ENCODE measurements around the gene PDSS2.

PDSS2 gene

DNA sequence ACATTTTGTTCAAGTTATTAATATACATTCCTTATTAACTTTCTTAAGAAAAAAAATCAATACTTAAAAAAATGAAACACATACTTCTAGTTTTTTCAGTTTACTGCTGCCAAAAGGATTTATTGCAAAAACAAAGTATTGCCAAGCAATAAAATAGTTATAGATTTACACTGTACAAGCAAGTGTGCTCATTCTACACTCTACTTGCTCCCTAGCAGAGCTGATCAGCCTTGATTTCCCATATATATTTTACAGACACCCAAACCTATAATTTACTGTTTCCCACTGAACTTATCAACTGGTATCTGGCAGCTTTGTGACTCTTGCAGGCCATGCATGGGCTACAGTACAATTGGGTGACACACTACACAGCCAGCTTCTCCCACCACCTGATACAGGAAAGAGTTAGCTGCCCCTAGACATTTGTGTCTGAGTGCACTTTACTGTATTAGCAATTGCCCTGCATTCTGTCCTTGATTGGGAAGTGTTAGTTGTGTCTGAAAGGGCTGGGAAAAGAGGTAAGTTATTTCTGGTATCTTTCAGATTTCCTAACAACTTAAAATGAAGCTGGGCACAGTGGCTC, 188.1 kb downstream of the PDSS2 start:
- DNase-seq (ENCODE audit: low read depth in 2 of 2) = no peak

DNA sequence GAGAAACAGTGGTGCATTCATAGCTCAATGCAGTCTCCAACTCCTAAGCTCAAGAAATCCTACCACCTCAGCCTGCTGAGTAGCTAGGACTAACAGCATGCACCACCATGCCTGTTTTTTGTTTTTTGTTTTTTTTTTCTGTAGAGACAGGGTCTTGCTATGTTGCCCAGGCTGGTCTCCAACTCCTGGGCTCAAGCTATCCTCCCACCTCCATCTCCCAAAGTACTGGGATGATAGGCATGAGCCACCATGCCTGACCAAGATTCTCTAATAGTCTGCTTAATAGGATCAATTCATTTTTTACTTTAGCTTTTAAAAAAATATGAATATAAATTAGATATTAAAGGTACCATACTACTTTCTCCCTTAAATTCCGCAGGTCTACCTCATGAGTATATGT, 191.7 kb downstream of the PDSS2 start:
- DNase-seq (ENCODE audit: low read depth in 2 of 2) = no peak

DNA sequence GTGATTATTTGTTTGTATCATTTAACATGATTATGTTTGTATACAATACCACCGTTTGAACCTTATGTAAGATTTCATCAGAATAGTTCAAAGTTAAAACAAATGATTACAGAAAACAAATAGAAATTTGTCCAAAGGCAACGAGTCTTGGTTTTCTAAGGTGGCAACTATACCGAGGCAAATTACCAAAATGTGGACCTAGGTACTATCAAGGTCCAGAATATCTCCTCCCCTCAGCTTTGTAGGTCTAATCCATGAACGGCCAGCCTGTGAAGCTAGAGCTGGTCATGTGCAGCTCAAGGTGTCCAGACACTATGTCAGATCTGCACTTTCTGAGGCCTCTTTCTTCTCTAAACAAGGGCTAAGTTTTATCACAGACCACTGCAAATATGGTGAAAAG, 192.4 kb downstream of the PDSS2 start:
- DNase-seq (ENCODE audit: low read depth in 2 of 2) = no peak

DNA sequence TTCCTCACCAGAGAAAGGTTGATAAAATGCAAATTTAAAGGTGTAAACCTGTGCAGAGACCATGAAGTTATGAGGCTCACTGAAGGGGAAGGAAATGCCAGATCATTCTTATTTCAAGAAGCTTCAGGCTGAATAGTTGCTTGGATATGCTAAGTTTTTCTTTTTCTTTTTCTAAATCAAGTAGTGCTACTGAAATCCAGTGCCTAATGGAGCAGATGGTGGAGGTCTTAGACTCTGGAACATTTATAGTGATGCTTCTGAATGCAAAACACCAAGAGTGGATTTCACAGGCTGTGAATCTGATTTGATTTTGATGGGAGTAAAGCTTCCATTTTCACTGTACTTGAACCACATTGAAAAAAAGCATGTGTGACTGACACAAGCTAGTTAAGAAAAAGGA, 192.8 kb downstream of the PDSS2 start:
- no peak for DNase-seq (ENCODE audit: low read depth in 2 of 2)

DNA sequence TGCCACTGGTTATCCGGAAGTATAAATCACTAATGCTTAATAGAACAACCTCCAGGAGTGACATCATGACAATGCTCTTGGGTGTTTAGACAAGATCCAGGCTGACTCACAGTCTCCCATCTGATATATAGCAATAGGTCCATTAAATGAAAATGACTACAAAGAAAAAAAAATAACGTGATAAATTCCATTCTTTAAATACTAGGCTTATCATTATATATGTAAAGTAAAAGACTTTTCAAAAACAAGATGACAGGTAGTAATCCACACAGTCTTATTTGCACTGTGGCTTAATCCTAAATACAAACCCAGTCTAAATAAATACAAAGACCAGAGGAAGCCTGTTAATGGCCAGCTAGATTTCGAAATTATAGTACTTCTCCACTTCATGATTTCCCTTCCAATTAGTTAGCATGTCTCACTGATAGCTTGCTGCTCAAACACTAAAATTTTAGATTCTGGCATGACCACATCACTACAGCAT, 195.0 kb downstream of the PDSS2 start:
- DNase-seq (ENCODE audit: low read depth in 2 of 2) = no peak

DNA sequence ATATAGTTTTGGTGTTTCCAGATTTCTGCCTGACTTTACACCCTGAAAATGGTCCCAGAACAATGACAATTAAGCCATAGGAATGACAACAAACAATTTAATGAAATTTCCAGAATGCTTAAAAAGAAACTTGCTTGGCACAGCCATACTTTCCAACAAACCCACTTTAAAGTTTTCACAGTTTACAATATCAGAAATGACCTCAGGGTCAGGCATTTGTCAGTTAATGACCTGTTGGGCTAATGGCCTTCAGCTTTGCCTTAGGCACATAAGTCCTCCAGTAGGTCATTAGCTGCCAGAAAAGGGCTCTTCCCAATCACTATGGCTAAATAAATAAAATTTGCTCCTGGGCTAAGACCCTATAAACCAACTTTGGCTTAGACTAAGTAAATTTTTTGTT, 199.4 kb downstream of the PDSS2 start:
- no peak for DNase-seq (ENCODE audit: low read depth in 2 of 2)

DNA sequence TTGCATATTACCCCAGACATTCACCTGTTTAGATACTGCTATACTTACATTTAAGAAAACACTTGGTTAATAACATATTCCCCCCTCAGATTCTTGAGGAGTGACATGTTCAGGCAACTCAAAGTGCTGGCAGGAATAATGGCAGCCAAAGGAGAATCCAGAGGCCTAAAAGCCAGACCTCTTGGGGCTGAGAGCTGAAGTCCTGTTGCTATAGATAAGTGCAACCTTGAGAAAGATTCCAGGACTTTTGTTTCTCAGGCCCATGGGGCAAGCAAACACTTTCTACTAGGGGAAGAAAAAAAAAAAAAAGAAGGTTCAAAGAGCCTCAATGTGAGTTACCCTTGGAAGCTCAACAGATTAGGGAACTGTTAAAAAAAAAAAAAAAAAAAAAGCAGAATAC, 211.2 kb downstream of the PDSS2 start:
- no peak for DNase-seq (ENCODE audit: low read depth in 2 of 2)

DNA sequence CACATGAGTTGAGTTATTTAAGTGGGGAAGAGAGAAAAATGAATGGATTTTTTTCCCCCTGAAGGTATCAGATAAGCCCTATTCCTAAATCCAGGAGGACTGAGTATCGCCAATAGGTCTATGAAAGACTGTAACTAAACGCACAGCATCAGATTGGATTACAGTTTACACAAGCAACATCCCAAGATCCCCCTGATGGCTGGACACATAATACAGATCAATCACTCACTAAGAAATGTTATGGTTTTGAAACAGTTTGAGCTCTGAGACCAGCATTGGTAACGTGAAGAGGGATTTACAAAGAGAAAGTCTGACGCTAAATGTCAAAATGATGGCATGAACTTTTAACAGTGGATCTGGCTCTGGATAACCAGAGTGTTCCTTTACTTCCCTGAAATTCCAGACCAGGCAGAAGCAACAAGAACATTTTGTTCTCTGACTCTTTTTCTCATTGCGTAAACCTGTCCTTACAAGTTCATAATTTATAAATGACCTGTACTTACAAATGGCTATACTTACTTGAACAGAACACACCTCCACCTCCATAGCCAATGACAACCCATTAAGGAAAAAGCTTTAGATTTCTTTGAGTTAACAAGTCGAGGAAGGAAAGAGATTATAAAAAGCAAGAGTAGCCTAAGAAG, 212.3 kb downstream of the PDSS2 start:
- no peak for DNase-seq (ENCODE audit: low read depth in 2 of 2)

DNA sequence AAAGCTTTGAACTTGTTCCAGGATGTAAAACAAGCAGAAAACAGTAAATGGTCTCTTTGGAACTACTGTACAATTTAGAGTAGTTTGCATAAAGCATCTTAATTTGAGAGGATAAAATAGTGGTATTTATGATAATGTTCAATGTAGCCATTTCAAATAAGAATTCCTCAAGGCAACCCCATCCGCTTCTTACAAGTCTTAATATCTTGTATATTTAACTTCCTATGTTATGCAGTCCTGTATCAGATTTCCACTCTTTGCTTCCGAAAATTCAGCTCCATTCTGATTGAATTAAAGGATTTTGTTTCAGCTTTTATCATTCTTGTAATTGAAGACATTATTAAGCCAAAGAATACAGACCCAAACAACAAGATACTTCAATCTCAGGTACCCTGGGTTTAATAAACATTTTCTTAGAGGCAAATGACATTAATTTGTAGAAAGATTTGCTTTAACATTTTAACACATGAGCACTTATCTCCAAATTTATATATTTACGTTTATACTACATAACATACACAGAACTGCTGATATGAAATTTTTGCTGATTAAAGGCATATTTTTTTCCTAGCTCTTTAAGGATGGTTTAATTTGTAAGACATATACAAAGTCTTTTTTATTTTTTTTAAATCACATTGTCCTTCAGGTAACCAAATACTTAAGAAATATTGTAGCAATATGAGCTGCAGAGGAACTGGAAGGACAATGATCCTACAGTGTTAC, 213.0 kb downstream of the PDSS2 start:
- DNase-seq (ENCODE audit: low read depth in 2 of 2) = no peak

DNA sequence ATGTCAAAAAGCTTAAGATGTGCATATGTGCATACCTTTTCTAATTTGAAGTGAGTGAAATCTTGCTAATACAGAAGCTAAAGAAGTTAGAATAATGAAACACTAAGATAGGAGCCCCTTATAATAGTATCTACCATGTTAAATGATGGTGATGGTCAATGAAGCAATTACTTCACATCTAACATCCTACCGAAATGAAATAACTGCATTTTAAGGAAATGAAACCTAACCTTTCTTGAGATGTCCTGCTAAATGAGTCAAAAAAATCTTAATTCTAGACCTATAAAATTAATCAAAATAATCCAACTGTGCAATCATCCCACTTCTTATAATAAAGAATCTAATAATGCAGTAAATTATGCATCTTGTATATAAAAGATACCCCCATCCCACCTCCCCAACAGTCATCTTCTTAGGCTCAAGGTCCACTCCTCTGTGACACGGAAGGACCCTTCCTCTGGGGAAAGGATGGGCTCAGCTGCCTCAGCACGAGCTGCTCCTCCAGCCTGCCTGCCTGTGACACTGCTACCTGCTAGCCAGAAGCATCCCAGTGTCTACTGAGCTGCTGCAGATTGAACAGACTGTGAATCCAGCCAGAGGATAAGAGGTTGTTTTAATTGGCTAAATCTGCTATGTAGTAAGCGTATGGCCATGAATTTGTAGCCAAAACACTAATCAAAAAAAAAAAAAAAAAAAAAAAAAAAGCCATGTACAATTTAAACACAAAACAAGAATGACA, 214.5 kb downstream of the PDSS2 start:
- DNase-seq (ENCODE audit: low read depth in 2 of 2) = no peak

DNA sequence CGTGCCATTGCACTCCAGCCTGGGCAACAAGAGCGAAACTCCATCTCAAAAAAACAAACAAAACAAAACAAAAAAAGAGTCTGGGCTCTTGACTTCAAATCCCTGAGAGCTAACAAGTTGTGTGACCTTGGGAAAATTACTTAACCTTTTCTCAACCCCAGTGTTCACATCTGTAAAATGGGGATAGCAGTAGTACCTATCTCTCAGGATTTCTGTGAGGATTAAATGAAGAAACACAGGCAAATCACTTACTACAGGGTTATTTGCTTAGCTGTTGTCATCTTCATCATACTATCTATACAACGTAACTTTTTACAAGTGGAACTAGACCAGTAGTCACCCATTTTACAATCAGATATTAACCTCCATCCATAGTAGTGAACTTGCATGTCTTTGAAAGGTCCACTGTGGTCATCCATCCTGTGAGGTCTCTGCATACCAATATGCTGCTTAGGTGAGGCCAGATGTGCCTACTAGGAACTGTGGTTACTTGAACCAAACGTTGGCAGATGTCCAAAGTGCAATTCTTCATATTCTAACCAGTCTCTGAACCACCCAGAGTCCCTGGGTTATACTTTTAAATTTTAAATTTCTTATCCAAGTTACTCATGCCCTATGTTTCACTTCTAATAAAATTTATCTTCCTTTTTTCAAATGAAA, 215.2 kb downstream of the PDSS2 start:
- no peak for DNase-seq (ENCODE audit: low read depth in 2 of 2)

DNA sequence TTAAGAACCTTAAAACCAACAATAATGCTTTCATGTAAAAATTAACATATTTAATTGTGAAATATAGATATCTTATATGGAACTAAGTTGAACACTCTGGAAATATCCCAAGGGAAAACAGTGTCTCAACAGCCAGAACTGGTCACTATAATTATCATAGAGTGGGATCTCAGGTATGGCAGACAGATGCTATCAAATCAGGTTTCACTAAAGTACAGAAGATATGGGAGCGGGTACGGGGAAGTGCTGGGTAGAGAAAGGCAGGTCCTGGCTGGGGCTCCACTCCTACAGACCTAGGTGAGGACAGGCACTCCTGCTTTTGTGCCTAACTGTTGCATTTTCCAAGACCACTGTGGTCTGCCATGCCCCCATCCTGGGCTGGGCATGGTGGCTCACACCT, 215.9 kb downstream of the PDSS2 start:
- no peak for DNase-seq (ENCODE audit: low read depth in 2 of 2)

DNA sequence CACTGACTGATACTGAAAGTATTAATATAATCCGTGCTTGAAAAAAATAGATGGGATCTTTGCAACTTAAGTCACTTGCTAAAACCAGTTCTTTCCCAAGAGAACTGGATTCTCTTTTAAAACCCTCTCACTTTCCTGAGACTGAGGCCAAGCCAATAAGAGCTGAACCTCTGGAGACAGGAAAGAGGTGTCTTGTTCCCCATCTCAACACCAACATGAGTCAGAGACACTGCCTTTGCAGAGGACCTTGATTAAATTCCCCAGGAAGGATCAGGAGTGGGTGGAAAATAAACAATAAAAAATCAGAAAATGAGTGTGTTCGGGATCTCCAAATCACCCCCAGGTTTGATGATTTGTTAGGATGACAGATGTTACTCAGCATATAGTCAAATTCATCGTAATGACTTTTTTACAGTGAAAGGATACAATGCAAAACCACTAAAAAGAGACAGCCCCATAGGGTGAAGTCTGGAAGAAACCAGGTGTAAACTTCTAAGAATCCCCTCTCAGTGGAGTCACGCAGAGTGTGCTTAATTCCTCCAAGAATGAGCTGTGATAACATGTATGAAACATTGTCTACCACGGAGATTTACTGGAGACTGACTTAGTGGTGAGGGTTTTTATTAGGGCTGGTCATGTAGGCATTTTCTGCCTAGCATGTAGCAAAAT, 221.2 kb downstream of the PDSS2 start:
- no peak for DNase-seq (ENCODE audit: low read depth in 2 of 2)

DNA sequence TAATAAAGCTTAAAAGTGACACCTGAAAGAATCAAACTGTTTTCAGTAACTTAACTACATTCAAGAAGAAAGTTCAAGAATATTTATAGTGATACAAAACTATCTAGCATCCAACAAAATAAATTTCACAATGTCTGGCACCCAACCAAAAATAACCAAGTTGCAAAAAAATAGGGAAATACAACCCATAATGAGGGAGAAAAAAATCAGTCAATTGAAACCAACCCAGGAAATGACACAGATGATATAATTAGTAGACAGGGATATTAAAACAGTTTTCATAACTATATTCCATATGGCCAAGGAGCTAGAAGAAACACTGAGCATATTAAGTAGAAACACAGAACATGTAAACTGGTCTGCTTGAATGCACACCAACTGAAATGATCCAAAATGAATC, 223.9 kb downstream of the PDSS2 start:
- DNase-seq (ENCODE audit: low read depth in 2 of 2) = no peak

DNA sequence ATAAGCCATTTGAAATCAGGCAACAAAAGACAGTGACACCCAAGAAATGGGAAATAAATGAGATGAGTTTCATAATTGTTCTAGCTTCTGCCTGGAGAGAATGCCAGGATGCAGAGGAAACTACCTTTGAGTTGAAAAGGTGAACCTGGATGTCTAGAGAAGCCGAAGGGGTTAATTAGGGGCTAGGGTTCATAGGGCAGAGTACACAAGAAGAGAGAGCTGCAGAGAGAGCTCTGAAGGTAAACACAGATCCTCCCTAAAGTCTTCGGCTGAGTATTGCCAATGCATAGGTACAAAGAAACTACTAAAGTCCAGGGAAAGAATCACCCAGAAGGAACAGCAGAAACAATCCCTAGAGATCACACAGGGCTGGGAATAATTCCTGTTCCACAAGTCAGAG, 224.4 kb downstream of the PDSS2 start:
- no peak for DNase-seq (ENCODE audit: low read depth in 2 of 2)

DNA sequence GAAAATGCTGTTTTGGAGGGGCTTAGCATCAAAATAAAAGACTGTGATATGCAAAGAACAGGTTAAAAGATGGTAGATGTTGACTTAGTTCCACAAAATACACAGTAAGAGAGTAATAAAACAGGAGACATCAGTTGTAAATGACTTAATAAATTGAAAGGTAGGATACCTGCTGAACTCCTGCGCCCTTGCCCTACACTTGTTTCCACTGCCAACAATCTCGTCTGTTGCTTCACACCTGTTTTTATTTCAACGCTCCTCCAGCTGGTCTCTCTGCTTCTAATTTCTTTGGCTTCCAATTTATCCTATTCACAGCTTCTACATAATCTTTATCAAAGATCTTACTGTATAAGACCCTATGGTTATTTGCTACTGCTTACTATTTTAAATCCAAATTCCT, 228.1 kb downstream of the PDSS2 start:
- DNase-seq (ENCODE audit: low read depth in 2 of 2) = no peak

DNA sequence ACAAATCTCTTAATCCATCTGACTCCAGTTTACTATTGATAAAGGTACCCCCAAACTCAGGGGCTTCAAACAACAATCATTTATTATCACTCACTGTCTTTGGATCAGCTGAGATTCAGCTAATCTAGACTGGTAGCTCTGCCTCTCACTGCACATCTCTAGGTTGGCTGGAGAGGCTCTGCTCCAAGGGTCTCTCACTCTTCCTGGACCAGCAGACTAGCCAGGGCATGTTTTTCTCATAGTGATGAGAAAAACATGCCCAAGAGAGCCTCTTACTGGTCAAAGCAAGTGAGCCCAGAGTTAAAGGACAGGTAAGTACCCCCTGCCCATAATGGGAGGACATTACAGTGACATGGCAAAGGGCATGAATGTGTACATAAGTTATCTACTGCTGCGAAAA, 228.9 kb downstream of the PDSS2 start:
- DNase-seq (ENCODE audit: low read depth in 2 of 2) = no peak

DNA sequence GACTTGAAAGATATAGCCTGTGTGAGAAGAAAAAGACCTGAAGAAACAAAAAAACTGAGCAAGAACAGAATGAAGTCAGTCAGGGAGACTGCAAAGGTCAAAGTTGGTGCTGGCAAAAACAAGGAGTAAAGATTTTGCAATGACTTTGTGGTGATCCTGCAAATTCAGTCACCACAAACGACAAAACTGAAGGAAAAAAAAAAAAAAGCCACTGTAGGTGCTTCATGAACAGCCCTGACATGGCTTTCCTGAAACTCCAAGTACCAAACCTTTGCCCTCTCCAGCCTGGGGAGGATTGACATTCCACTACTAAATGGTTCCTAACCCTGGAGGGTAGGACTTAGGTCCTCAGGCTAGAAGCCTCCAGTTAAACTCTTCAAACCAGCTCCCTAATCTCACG, 229.3 kb downstream of the PDSS2 start:
- DNase-seq (ENCODE audit: low read depth in 2 of 2) = no peak

DNA sequence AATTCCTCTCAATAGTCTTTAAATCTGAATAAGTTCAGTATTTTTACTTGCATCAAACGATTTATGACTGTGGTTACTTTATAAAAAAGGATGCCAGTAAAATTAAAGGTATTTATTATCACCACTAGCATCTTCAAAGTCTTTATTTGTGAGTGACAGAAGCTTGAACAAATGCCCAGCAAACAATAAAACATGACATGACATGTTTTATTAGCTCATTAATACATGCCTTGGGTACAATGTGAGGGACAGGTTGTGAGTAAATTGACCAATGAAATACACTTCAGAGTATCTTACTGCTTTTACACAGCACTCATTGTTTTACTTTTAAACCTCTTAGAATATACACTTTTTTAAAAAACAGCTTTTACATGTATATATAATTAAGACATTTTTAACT, 230.6 kb downstream of the PDSS2 start:
- DNase-seq (ENCODE audit: low read depth in 2 of 2) = no peak

DNA sequence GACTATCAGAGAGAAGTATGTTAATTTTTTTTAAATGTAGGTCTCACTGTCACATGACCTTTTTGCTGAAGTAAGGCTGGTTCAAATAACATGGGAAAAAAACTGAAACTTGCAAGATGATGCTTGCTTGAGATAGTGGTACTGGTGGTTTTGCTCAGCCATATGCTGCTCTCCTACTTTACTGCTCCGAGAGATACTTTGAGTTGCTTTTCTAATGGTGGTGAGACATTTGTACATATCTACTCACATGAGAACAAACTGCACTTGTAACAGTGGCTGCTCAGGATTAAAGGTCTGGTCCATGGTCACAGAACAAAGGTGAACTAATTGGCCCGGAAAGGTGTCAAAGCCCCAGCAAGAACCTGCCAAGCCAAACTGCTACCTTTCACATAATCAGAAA, 237.8 kb downstream of the PDSS2 start:
- no peak for DNase-seq (ENCODE audit: low read depth in 2 of 2)

DNA sequence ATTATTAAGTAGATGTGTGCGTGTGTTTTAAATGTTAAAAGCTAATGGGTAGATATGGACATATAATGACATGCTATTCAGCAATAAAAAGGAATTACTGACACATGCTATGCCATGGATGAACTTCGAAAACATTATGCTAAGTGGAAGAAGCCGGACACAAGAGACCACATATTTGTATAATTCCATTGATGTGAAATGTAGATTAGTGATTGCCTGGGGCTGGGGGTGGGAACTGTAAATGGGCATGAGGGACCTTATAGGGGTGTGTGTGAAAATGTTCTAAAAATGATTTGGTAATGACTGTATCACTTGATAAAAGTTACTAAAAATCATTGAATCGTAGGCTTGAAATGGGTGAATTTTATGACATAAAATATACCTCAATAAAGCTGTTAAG, 239.5 kb downstream of the PDSS2 start:
- DNase-seq (ENCODE audit: low read depth in 2 of 2) = no peak

DNA sequence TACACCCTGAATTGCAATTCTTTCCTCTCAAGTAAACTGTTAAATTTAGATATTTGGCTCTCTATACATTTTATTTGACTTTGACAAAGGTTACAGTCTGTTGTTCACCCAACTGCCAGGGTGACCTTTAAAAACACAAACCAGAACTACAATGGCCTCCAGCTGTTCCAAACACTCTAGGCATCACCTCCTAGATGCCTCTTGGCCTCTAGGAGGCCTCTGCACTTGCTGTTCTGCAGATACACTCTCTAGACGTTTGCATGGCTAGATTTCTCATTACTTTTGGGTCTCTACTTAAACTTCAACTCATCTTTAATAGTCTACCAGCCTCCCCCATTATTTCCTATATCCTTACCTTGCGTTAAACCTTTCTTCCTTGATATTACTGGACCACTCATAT, 241.2 kb downstream of the PDSS2 start:
- no peak for DNase-seq (ENCODE audit: low read depth in 2 of 2)

Data from stimulated activated CD8-positive, alpha-beta memory T cell treated with anti-CD3 and anti-CD28 coated beads, Interleukin-15, amount 100 ng/mL, for 48 hours (primary cell).